CD4-positive, CD25-positive, alpha-beta regulatory T cell (primary cell): ENCODE results near the gene LMOD2. TPM values are rescaled to one million over a fixed set of nuclear protein-coding genes. Genes with fewer than 3 reads are reported as not detected.

Source experiments
- ATAC-seq, 2 donors: fragments of 150-1000 bp; cut with Tn5 transposase; one replicate each; pipeline ENCODE4 v1.10.0; 2021; ENCODE audit warnings: low read depth in 2 of 2, moderate number of reproducible peaks in 2 of 2, moderate library complexity in 1 of 2
- DNase-seq, 3 donors: peaks; one replicate each; pipeline versions ENCODE4 v3.0.0 to v3.0.0-alpha.2; 2012 to 2022; ENCODE audit warnings: mixed read lengths in 1 of 3
- H3K27ac ChIP-seq: one replicate; pipeline ENCODE4 v1.7.0; 2013; ENCODE audit warnings: mild to moderate bottlenecking, low read length; ENCODE audit not compliant: insufficient read depth, poor library complexity, severe bottlenecking
- H3K27me3 ChIP-seq: one replicate; pipeline ENCODE4 v1.7.0; 2013; ENCODE audit warnings: low read length; ENCODE audit not compliant: control insufficient read depth, insufficient read depth
- H3K36me3 ChIP-seq: one replicate; pipeline ENCODE4 v1.7.0; 2013; ENCODE audit warnings: mild to moderate bottlenecking, low read length, moderate library complexity; ENCODE audit not compliant: control insufficient read depth, insufficient read depth
- H3K4me1 ChIP-seq: 2 replicates; pipeline ENCODE4 v1.7.0; 2013; ENCODE audit warnings: mild to moderate bottlenecking, low read length; ENCODE audit not compliant: insufficient read depth, control insufficient read depth, poor library complexity, severe bottlenecking
- H3K4me3 ChIP-seq: one replicate; pipeline ENCODE4 v1.7.0; 2013; ENCODE audit warnings: low read depth, mild to moderate bottlenecking, low read length, moderate library complexity
- H3K9me3 ChIP-seq, 2 experiments: 1 replicate in 1 of 2; 2 replicates in 1 of 2; pipeline ENCODE4 v1.7.0; 2013; ENCODE audit warnings: low read length in 2 of 2, mild to moderate bottlenecking in 1 of 2, moderate library complexity in 1 of 2; ENCODE audit not compliant: control insufficient read depth in 2 of 2
- H3K27ac Mint-ChIP-seq, 3 donors: one replicate each; pipeline ENCODE4 v1.8.0; 2020 to 2022; ENCODE audit warnings: mild to moderate bottlenecking in 3 of 3, mixed read lengths in 3 of 3, moderate library complexity in 2 of 3
- H3K27me3 Mint-ChIP-seq: one replicate; pipeline ENCODE4 v1.8.0; 2022; ENCODE audit warnings: mild to moderate bottlenecking, mixed read lengths
- H3K36me3 Mint-ChIP-seq: one replicate; pipeline ENCODE4 v1.8.0; 2020; ENCODE audit warnings: mixed read lengths
- H3K4me1 Mint-ChIP-seq, 4 donors: one replicate each; pipeline ENCODE4 v1.8.0; 2020 to 2022; ENCODE audit warnings: mixed read lengths in 4 of 4, mild to moderate bottlenecking in 1 of 4
- H3K4me3 Mint-ChIP-seq, 4 donors: one replicate each; pipeline ENCODE4 v1.8.0; 2020 to 2022; ENCODE audit warnings: mild to moderate bottlenecking in 4 of 4, mixed read lengths in 4 of 4, moderate library complexity in 3 of 4
- H3K9me3 Mint-ChIP-seq, 7 donors: one replicate each; pipeline ENCODE4 v1.8.0; 2020 to 2022; ENCODE audit warnings: mixed read lengths in 7 of 7, mild to moderate bottlenecking in 3 of 7, moderate library complexity in 2 of 7
- polyA plus RNA-seq, 4 donors: library from polyadenylated mRNA; unstranded; fragments of 300-500 nt; fragmentation: Illumina TruSeq; gene quantifications; one replicate each; pipeline ENCODE4 v1.2.3, GENCODE V29; 2021
- total RNA-seq: library from RNA; stranded (reverse); gene quantifications from one replicate; pipeline ENCODE4 v1.2.3, GENCODE V29; 2022

LMOD2 gene
- total and polyA plus RNA-seq, 5 donors from 2014 or later, result 0.15 to 0.58 (median 0.15) TPM; not detected in 2

- Mint-ChIP-seq H3K27me3 (peaks cover 10% of the 10 kb centered on the region), H3K27ac (no peak overlapping the region), H3K9me3 (no peaks in the 10 kb centered on the region), H3K4me3 (no peak overlapping the region), H3K4me1 (no peaks in the 10 kb centered on the region), H3K36me3 (no peaks in the 10 kb centered on the region)
- H3K4me1 ChIP-seq, result no peaks in the 10 kb centered on the region
- peaks cover 4% of the 10 kb centered on the region for H3K27me3 ChIP-seq
- no peak overlapping the region for H3K27ac ChIP-seq
- ATAC-seq, result no peak
- no peaks in the 10 kb centered on the region for H3K36me3 ChIP-seq
- no peak for DNase-seq
- no peaks in the 10 kb centered on the region for H3K9me3 ChIP-seq
- no peak overlapping the region for H3K4me3 ChIP-seq
Observed at GRCh38 chr7:123663200-123663599, 7.5 kb downstream of the LMOD2 start.

GRCh38 chr7:123665157-123665556 is 9.5 kb downstream of the LMOD2 start:
- no peak overlapping the region for H3K27ac Mint-ChIP-seq
- H3K4me1 Mint-ChIP-seq, result no peaks in the 10 kb centered on the region
- DNase-seq (no peak), ATAC-seq (no peak)
- H3K27ac ChIP-seq, result no peak overlapping the region
- no peak overlapping the region for H3K4me3 Mint-ChIP-seq
- H3K4me3 ChIP-seq, result no peak overlapping the region
- H3K36me3 ChIP-seq, result no peaks in the 10 kb centered on the region
- peaks cover 4% of the 10 kb centered on the region for H3K27me3 ChIP-seq
- no peaks in the 10 kb centered on the region for H3K4me1 ChIP-seq
- H3K9me3 ChIP-seq, result no peaks in the 10 kb centered on the region
- H3K9me3 Mint-ChIP-seq, result no peaks in the 10 kb centered on the region
- no peaks in the 10 kb centered on the region for H3K36me3 Mint-ChIP-seq
- H3K27me3 Mint-ChIP-seq, result peaks cover 5% of the 10 kb centered on the region

GRCh38 chr7:123665896-123666295 is 10.2 kb downstream of the LMOD2 start:
- no peak overlapping the region for H3K4me3 ChIP-seq
- H3K9me3 ChIP-seq, result no peaks in the 10 kb centered on the region
- no peaks in the 10 kb centered on the region for H3K4me1 ChIP-seq
- H3K27ac ChIP-seq, result no peak overlapping the region
- Mint-ChIP-seq H3K4me1 (peaks cover 0 to under 1% (median 0%) of the 10 kb centered on the region in 4 donors), H3K27ac (no peak overlapping the region), H3K9me3 (no peaks in the 10 kb centered on the region), H3K36me3 (no peaks in the 10 kb centered on the region), H3K27me3 (peaks cover 5% of the 10 kb centered on the region), H3K4me3 (no peak overlapping the region)
- ATAC-seq, result no peak
- peaks cover 4% of the 10 kb centered on the region for H3K27me3 ChIP-seq
- no peaks in the 10 kb centered on the region for H3K36me3 ChIP-seq
- no peak for DNase-seq

GRCh38 chr7:123666492-123666891 is 10.8 kb downstream of the LMOD2 start:
- H3K36me3 ChIP-seq, result no peaks in the 10 kb centered on the region
- H3K4me3 ChIP-seq, result no peak overlapping the region
- Mint-ChIP-seq H3K36me3 (no peaks in the 10 kb centered on the region), H3K4me1 (peaks cover 0 to 3% (median 0%) of the 10 kb centered on the region in 4 donors), H3K4me3 (no peak overlapping the region), H3K27ac (no peak overlapping the region), H3K9me3 (peaks cover 0 to 2% (median 0%) of the 10 kb centered on the region in 7 donors), H3K27me3 (peaks cover 5% of the 10 kb centered on the region)
- no peak overlapping the region for H3K27ac ChIP-seq
- ATAC-seq, result no peak
- H3K27me3 ChIP-seq, result peaks cover 4% of the 10 kb centered on the region
- H3K9me3 ChIP-seq, result no peaks in the 10 kb centered on the region
- H3K4me1 ChIP-seq, result no peaks in the 10 kb centered on the region
- no peak for DNase-seq

- no peak for ATAC-seq
- DNase-seq, result no peak
- H3K4me1 Mint-ChIP-seq, result peaks cover 0 to 3% (median 0%) of the 10 kb centered on the region in 4 donors
- H3K36me3 Mint-ChIP-seq, result no peaks in the 10 kb centered on the region
- H3K27me3 ChIP-seq, result no peaks in the 10 kb centered on the region
- no peaks in the 10 kb centered on the region for H3K27me3 Mint-ChIP-seq
- H3K4me3 ChIP-seq, result no peak overlapping the region
- H3K9me3 Mint-ChIP-seq, result peaks cover 0 to 2% (median 0%) of the 10 kb centered on the region in 7 donors
- H3K4me1 ChIP-seq, result no peaks in the 10 kb centered on the region
- H3K36me3 ChIP-seq, result no peaks in the 10 kb centered on the region
- no peak overlapping the region for H3K27ac Mint-ChIP-seq
- no peak overlapping the region for H3K27ac ChIP-seq
- H3K4me3 Mint-ChIP-seq, result no peak overlapping the region
- H3K9me3 ChIP-seq, result no peaks in the 10 kb centered on the region
Observed at GRCh38 chr7:123669485-123669884, 13.8 kb downstream of the LMOD2 start.

GRCh38 chr7:123673137-123673732 is 17.6 kb downstream of the LMOD2 start:
- H3K36me3 Mint-ChIP-seq, result no peaks in the 10 kb centered on the region
- DNase-seq (no peak), ATAC-seq (no peak)
- no peaks in the 10 kb centered on the region for H3K27me3 Mint-ChIP-seq
- H3K27ac Mint-ChIP-seq, result peak overlapping the region in 1 of 3 donors; percentile 52
- no peak overlapping the region for H3K4me3 Mint-ChIP-seq
- Histone ChIP-seq H3K9me3 (no peaks in the 10 kb centered on the region), H3K36me3 (no peaks in the 10 kb centered on the region), H3K4me1 (no peaks in the 10 kb centered on the region), H3K27me3 (no peaks in the 10 kb centered on the region), H3K27ac (no peak overlapping the region), H3K4me3 (no peak overlapping the region)
- peaks cover 0 to 3% (median 0%) of the 10 kb centered on the region in 4 donors for H3K4me1 Mint-ChIP-seq
- peaks cover 0 to 2% (median 0%) of the 10 kb centered on the region in 7 donors for H3K9me3 Mint-ChIP-seq

GRCh38 chr7:123673752-123674398 is 18.2 kb downstream of the LMOD2 start:
- Mint-ChIP-seq H3K4me1 (peaks cover 0 to 3% (median 0%) of the 10 kb centered on the region in 4 donors), H3K36me3 (no peaks in the 10 kb centered on the region), H3K27ac (no peak overlapping the region), H3K9me3 (peaks cover 0 to 2% (median 0%) of the 10 kb centered on the region in 7 donors), H3K27me3 (no peaks in the 10 kb centered on the region), H3K4me3 (no peak overlapping the region)
- H3K27ac ChIP-seq, result no peak overlapping the region
- H3K36me3 ChIP-seq, result no peaks in the 10 kb centered on the region
- H3K4me1 ChIP-seq, result no peaks in the 10 kb centered on the region
- DNase-seq (no peak), ATAC-seq (no peak)
- no peaks in the 10 kb centered on the region for H3K27me3 ChIP-seq
- H3K9me3 ChIP-seq, result no peaks in the 10 kb centered on the region
- no peak overlapping the region for H3K4me3 ChIP-seq
